Measurements from ENCODE around the gene TMEM235. TPM values are rescaled to one million over a fixed set of nuclear protein-coding genes. Genes with fewer than 3 reads are reported as not detected.

TMEM235 gene
- total RNA-seq: not detected

DNA sequence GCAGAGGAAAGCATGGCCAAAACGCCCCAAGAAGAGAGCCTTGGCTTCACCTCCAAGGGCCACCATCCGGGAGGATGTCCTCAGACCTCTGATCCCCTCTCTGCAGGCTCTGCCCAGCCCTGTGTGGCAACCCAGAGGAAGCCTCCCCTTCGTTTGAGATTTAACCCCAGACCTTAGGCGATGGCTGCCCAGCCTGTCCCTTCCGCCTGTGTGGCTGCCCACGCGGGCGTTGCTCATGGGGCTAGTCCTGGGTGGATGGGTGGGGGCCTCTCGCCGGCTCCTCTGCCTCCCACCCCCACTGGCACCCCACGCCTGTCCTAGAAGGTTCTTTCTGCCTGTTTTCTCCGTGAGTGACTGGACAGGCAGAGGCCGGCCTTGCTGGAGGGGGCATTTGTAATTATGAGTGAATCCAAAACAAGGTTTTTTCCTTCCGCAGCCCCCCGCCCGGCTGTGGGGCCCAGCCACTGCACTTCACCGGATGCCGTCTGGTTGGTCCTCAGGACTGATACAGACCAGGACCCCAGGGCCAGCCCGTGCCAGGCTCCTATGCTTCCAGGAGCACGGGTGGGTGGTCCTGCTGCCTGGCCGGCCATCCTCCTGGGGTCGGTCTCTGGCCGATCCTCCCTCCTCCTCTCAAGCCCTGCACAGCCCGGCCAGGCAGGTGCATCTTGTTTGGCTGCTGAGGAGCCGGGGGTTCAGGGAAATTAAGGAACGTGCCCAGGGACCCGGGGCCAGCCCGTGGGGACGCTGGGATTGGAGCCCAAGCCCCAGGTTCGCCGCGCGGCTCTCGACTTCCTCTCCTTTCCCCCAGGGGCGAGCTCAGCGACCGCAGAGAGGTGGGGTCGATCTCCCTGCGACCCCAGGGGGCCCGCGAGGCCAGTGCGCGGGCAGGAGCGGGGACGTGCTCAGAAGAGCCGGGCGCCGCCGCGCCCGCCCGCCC, at the start of gene TMEM235:
Gene TMEM235, plus strand, starts transcription at position 636 of the 940 bp plus-strand sequence. CDS start 393 bp downstream, outside the sequence.

GRCh38 chr17:78186692-78187595, 44.5 kb upstream of the TMEM235 start, which contains the start of the genes AFMID and TK1:
AFMID (plus strand) TSS chr17:78187362; CDS start chr17:78187371, 9 bp downstream.
TK1 (minus strand) TSS chr17:78187052; CDS start chr17:78186994, 58 bp downstream.

DNA sequence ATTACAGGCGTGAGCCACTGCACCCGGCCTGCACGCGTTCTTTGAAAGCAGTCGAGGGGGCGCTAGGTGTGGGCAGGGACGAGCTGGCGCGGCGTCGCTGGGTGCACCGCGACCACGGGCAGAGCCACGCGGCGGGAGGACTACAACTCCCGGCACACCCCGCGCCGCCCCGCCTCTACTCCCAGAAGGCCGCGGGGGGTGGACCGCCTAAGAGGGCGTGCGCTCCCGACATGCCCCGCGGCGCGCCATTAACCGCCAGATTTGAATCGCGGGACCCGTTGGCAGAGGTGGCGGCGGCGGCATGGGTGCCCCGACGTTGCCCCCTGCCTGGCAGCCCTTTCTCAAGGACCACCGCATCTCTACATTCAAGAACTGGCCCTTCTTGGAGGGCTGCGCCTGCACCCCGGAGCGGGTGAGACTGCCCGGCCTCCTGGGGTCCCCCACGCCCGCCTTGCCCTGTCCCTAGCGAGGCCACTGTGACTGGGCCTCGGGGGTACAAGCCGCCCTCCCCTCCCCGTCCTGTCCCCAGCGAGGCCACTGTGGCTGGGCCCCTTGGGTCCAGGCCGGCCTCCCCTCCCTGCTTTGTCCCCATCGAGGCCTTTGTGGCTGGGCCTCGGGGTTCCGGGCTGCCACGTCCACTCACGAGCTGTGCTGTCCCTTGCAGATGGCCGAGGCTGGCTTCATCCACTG, 17.3 kb upstream of the TMEM235 start, which contains the start of gene BIRC5:
Gene BIRC5, plus strand, starts transcription at position 238 of the 690 bp plus-strand sequence. Its CDS starts 64 bp downstream, at position 302.

Other genes starting within 250 kb of the TMEM235 start
- gene TMC6, start 102.9 kb upstream of the TMEM235 start, total RNA-seq: 100 to 1,000 TPM; 483 to 511 TPM
- gene TMC8, start 100.9 kb upstream of the TMEM235 start, total RNA-seq: 100 to 1,000 TPM; 421 to 447 TPM
- gene C17orf99, start 85.2 kb upstream of the TMEM235 start, total RNA-seq: not detected
- gene SYNGR2, start 63.0 kb upstream of the TMEM235 start, total RNA-seq: 10 to 100 TPM; 61.5 to 61.8 TPM
- gene TK1, start 44.6 kb upstream of the TMEM235 start, total RNA-seq: 10 to 100 TPM; 83.4 to 86.8 TPM
- gene AFMID, start 44.3 kb upstream of the TMEM235 start, total RNA-seq: 10 to 100 TPM; 13.8 to 14.4 TPM
- gene BIRC5, start 17.4 kb upstream of the TMEM235 start, total RNA-seq: 10 to 100 TPM; 68.2 to 70.0 TPM
- gene SOCS3, start 128.4 kb downstream of the TMEM235 start, total RNA-seq: 10 to 100 TPM; 35.3 to 35.7 TPM
- gene PGS1, start 147.0 kb downstream of the TMEM235 start, total RNA-seq: 10 to 100 TPM; 68.5 to 69.4 TPM

Measured in activated naive CD4-positive, alpha-beta T cell treated with anti-CD3 and anti-CD28 coated beads, Interleukin-2, amount 10 ng/mL, durations not matched to agents 5 hours and 36 hours (primary cell).